ENCODE measurements around the gene GRB10.

DNA sequence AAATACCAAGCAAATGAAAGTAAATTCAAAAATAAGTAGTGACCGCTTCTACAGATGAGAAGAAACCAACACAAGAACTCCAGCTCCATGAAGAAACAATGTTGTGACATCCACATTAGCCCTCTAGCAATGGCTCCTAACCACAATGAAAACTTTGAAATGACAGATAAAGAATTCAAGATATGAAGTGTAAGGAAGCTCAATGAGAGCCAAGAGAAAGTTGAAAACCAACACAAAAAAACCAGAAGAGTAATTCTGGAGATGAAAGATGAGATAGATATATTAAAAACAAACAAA, 149.3 kb downstream of the GRB10 start:
- TF ChIP-seq, protein P1, sequence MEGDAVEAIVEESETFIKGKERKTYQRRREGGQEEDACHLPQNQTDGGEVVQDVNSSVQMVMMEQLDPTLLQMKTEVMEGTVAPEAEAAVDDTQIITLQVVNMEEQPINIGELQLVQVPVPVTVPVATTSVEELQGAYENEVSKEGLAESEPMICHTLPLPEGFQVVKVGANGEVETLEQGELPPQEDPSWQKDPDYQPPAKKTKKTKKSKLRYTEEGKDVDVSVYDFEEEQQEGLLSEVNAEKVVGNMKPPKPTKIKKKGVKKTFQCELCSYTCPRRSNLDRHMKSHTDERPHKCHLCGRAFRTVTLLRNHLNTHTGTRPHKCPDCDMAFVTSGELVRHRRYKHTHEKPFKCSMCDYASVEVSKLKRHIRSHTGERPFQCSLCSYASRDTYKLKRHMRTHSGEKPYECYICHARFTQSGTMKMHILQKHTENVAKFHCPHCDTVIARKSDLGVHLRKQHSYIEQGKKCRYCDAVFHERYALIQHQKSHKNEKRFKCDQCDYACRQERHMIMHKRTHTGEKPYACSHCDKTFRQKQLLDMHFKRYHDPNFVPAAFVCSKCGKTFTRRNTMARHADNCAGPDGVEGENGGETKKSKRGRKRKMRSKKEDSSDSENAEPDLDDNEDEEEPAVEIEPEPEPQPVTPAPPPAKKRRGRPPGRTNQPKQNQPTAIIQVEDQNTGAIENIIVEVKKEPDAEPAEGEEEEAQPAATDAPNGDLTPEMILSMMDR (IDR thresholded peaks at IDR 0.05), result no peak
- TF ChIP-seq EZH2phosphoT487 (IDR thresholded peaks at IDR 0.05), result no peak
- no peak for TF ChIP-seq EZH2 (IDR thresholded peaks at IDR 0.05)

All from neural progenitor cell (in vitro differentiated cells).